ENCODE results near the gene CXXC5.

GRCh38 chr5:139645430-139645871, 2.7 kb upstream of the CXXC5 start:
- TF ChIP-seq CTCF (IDR thresholded peaks at IDR 0.05; ENCODE audit: borderline replicate concordance, extremely low read depth, low read length, poor library complexity, severe bottlenecking): no peak
- no peak for TF ChIP-seq EZH2 (IDR thresholded peaks at IDR 0.05; ENCODE audit: borderline replicate concordance, low read depth, low read length, severe bottlenecking)

All from DND-41 (cell line).